ENCODE data around the gene PHF5A.

Gene PHF5A

DNA sequence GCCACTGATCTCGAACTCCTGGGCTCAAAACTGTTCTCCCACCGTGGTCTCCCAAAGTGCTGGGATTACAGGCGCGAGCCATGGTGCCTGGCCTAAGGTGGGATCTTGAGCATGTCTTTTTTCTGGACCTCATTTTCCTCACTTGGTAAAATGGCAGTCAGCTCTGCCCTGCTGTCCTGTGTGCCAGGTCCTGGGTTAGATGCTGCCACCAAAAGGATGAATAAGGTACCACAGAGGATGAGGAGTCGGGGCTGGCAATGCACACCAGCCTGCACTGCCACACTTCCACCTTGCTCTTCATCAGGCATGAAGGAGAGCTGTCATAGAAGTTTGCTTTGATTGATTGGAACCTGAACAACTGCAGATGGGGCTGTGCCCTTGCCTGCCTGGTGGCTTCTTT is 32.7 kb upstream of the PHF5A start:
- Histone ChIP-seq H3K27ac (ENCODE audit: low read depth, low read length) (no peak overlapping the region), H3K27me3 (ENCODE audit: low read length) (no peaks in the 10 kb centered on the region), H3K9me2 (replicated peaks; ENCODE audit: insufficient read depth, low read length) (no peaks in the 10 kb centered on the region), H3K36me3 (ENCODE audit: low read length) (no peaks in the 10 kb centered on the region), H2AFZ (ENCODE audit: low read depth, low read length, severe bottlenecking) (no peak overlapping the region), H3K4me2 (ENCODE audit: low read depth, low read length, poor library complexity, severe bottlenecking) (no peak overlapping the region), H3F3A (ENCODE audit: insufficient read depth) (no peaks in the 10 kb centered on the region), H3K9ac (ENCODE audit: low read length) (no peak overlapping the region), H4K20me1 (ENCODE audit: low read depth, low read length) (no peaks in the 10 kb centered on the region), H3K79me2 (ENCODE audit: insufficient read depth, low read length) (peaks cover 16% of the 10 kb centered on the region), H3K4me3 (ENCODE audit: insufficient read depth, low read length, poor library complexity, severe bottlenecking) (no peak overlapping the region), H3K9me3 (ENCODE audit: insufficient read depth, low read length) (no peaks in the 10 kb centered on the region)
- TF ChIP-seq EZH2phosphoT487 (conservative IDR thresholded peaks at IDR 0.05; ENCODE audit: low read length) (no peak), CTCF (IDR thresholded peaks at IDR 0.05; ENCODE audit: insufficient read depth, low read length, poor library complexity, severe bottlenecking) (peak; percentile 31)

- no peak overlapping the region for H3K27ac ChIP-seq (ENCODE audit: low read depth, low read length)
- no peaks in the 10 kb centered on the region for H4K20me1 ChIP-seq (ENCODE audit: low read depth, low read length)
- H3K36me3 ChIP-seq (ENCODE audit: low read length) = no peaks in the 10 kb centered on the region
Observed at GRCh38 chr22:41500303-41500702, 31.8 kb upstream of the PHF5A start.

GRCh38 chr22:41499624-41500280 is 31.3 kb upstream of the PHF5A start:
- peaks cover 28% of the 10 kb centered on the region for H3K79me2 ChIP-seq (ENCODE audit: insufficient read depth, low read length)

More at GRCh38 chr22:41500303-41500702, 31.8 kb upstream of the PHF5A start:
- no peak for TF ChIP-seq CTCF (IDR thresholded peaks at IDR 0.05; ENCODE audit: insufficient read depth, low read length, poor library complexity, severe bottlenecking)
- TF ChIP-seq EZH2phosphoT487 (conservative IDR thresholded peaks at IDR 0.05; ENCODE audit: low read length) = no peak
- no peaks in the 10 kb centered on the region for H3K9me3 ChIP-seq (ENCODE audit: insufficient read depth, low read length)
- peaks cover 24% of the 10 kb centered on the region for H3K79me2 ChIP-seq (ENCODE audit: insufficient read depth, low read length)
- H3K27me3 ChIP-seq (ENCODE audit: low read length) = no peaks in the 10 kb centered on the region
- no peak overlapping the region for H2AFZ ChIP-seq (ENCODE audit: low read depth, low read length, severe bottlenecking)
- no peak overlapping the region for H3K4me2 ChIP-seq (ENCODE audit: low read depth, low read length, poor library complexity, severe bottlenecking)
- H3K9me2 ChIP-seq (replicated peaks; ENCODE audit: insufficient read depth, low read length) = no peaks in the 10 kb centered on the region
- H3F3A ChIP-seq (ENCODE audit: insufficient read depth) = no peaks in the 10 kb centered on the region
- H3K9ac ChIP-seq (ENCODE audit: low read length) = no peak overlapping the region
- no peak overlapping the region for H3K4me3 ChIP-seq (ENCODE audit: insufficient read depth, low read length, poor library complexity, severe bottlenecking)

More at GRCh38 chr22:41499624-41500280, 31.3 kb upstream of the PHF5A start:
- no peak overlapping the region for H3K4me3 ChIP-seq (ENCODE audit: insufficient read depth, low read length, poor library complexity, severe bottlenecking)
- H3K4me2 ChIP-seq (ENCODE audit: low read depth, low read length, poor library complexity, severe bottlenecking) = no peak overlapping the region
- H3K9ac ChIP-seq (ENCODE audit: low read length) = no peak overlapping the region
- no peaks in the 10 kb centered on the region for H3K9me2 ChIP-seq (replicated peaks; ENCODE audit: insufficient read depth, low read length)
- H3K9me3 ChIP-seq (ENCODE audit: insufficient read depth, low read length) = no peaks in the 10 kb centered on the region
- H3F3A ChIP-seq (ENCODE audit: insufficient read depth) = no peaks in the 10 kb centered on the region
- no peak overlapping the region for H3K27ac ChIP-seq (ENCODE audit: low read depth, low read length)
- no peaks in the 10 kb centered on the region for H4K20me1 ChIP-seq (ENCODE audit: low read depth, low read length)
- no peaks in the 10 kb centered on the region for H3K27me3 ChIP-seq (ENCODE audit: low read length)
- H3K36me3 ChIP-seq (ENCODE audit: low read length) = no peaks in the 10 kb centered on the region
- no peak overlapping the region for H2AFZ ChIP-seq (ENCODE audit: low read depth, low read length, severe bottlenecking)
- TF ChIP-seq EZH2phosphoT487 (conservative IDR thresholded peaks at IDR 0.05; ENCODE audit: low read length) (no peak), CTCF (IDR thresholded peaks at IDR 0.05; ENCODE audit: insufficient read depth, low read length, poor library complexity, severe bottlenecking) (no peak)
